Measurements from ENCODE around the gene ADH6.

- no peak for TF ChIP-seq CTCF (IDR thresholded peaks at IDR 0.05)
- no peak for TF ChIP-seq SMC3 (IDR thresholded peaks at IDR 0.05; ENCODE audit: low read depth, low read length)
- no peak for TF ChIP-seq GABPA (IDR thresholded peaks at IDR 0.05; ENCODE audit: low read depth)
- no peak for TF ChIP-seq JUND (IDR thresholded peaks at IDR 0.05)
These were observed 39.4 kb downstream of the ADH6 start for GRCh38 chr4:99179626-99180025.

Measured in SK-N-SH (cell line).